Uterine smooth muscle cell (primary cell): ENCODE measurements around the gene IL1RL2. TPM values are rescaled to one million over a fixed set of nuclear protein-coding genes. Genes with fewer than 3 reads are reported as not detected.

ENCODE experiments used
- total RNA-seq: library from RNA; depleted of rRNA; stranded (reverse); fragments of >200 nt; gene quantifications from 2 replicates; pipeline ENCODE4 v1.2.3, GENCODE V29; 2014

IL1RL2 gene
- total RNA-seq, result 1.4 and 1.7 TPM in 2 replicates

GRCh38 chr2:102186791-102187495 is at the start of gene IL1RL2:
Gene IL1RL2, plus strand, starts transcription at chr2:102187023. Its CDS starts 845 bp downstream, at chr2:102187868.

GRCh38 chr2:102141970-102142828 is 44.6 kb upstream of the IL1RL2 start, which contains the start of gene IL1R1:
Gene IL1R1, plus strand, starts transcription at chr2:102142746. Its CDS starts 14,979 bp downstream, at chr2:102157725.

Other genes starting within 250 kb of the IL1RL2 start
- gene IL1R2, start 195.1 kb upstream of the IL1RL2 start, total RNA-seq, result not detected in 2 replicates
- 11.2 and 18.9 TPM in 2 replicates for gene IL1R1, start 44.3 kb upstream of the IL1RL2 start, total RNA-seq
- gene IL1RL1, start 124.5 kb downstream of the IL1RL2 start, total RNA-seq, result 0.12 and 0.77 TPM in 2 replicates
- gene IL18R1, start 168.8 kb downstream of the IL1RL2 start, total RNA-seq, result 0.12 and 0.33 TPM in 2 replicates
- not detected in 2 replicates for gene IL18RAP, start 236.1 kb downstream of the IL1RL2 start, total RNA-seq